GM12878 (cell line): ENCODE data around the gene LSMEM2.

ENCODE experiments used
- DPF2 ChIP-seq: fragments of 450-650 bp; IDR thresholded peaks from 2 replicates; pipeline ENCODE4 v1.6.1; 2017; ENCODE audit warnings: mild to moderate bottlenecking
- EGR1 ChIP-seq, 2 experiments: IDR thresholded peaks; 1 replicate in 1 of 2; 2 replicates in 1 of 2; pipeline ENCODE4 v1.6.1; 2011 to 2012; ENCODE audit warnings: low read depth in 2 of 2, low read length in 2 of 2, borderline replicate concordance in 1 of 2, mild to moderate bottlenecking in 1 of 2, moderate library complexity in 1 of 2
- EZH2 ChIP-seq: IDR thresholded peaks from 2 replicates; pipeline ENCODE4 v1.6.1; 2012; ENCODE audit warnings: low read depth, mild to moderate bottlenecking, control low read depth, inconsistent platforms, low read length, borderline replicate concordance; ENCODE audit not compliant: control insufficient read depth
- FOS ChIP-seq: IDR thresholded peaks from 3 replicates; pipeline ENCODE4 v1.6.1; 2011; ENCODE audit warnings: borderline replicate concordance; ENCODE audit not compliant: insufficient read length; ENCODE audit errors: extremely low read depth
- NKRF ChIP-seq: fragments of 450-650 bp; conservative IDR thresholded peaks from 2 replicates; pipeline ENCODE4 v1.6.1; 2017; ENCODE audit warnings: mild to moderate bottlenecking, moderate library complexity
- SRF ChIP-seq, 2 experiments: IDR thresholded peaks; 2 replicates each; pipeline ENCODE4 v1.6.1; 2011; ENCODE audit warnings: low read depth in 2 of 2, low read length in 2 of 2, mild to moderate bottlenecking in 1 of 2, moderate library complexity in 1 of 2
- ZNF217 ChIP-seq: fragments of 450-650 bp; IDR thresholded peaks from 2 replicates; pipeline ENCODE4 v1.6.1; 2017; ENCODE audit warnings: antibody characterized with exemption, mild to moderate bottlenecking
- TF ChIP-seq, protein P1 (sequence below), 3 experiments: IDR thresholded peaks in 2 of 3; conservative IDR thresholded peaks in 1 of 3; 2 replicates each; pipeline ENCODE4 v1.5.1; 2011; ENCODE audit warnings: low read depth in 3 of 3, low read length in 3 of 3, mild to moderate bottlenecking in 3 of 3, control low read depth in 2 of 3, moderate library complexity in 2 of 3, inconsistent platforms in 1 of 3, mixed read lengths in 1 of 3; ENCODE audit not compliant: control insufficient read depth in 2 of 3, insufficient read depth in 1 of 3; ENCODE audit errors: extremely low read depth in 1 of 3

- no peak for TF ChIP-seq EGR1 (IDR thresholded peaks at IDR 0.05; ENCODE audit: borderline replicate concordance in 1 of 2, low read depth in 2 of 2, low read length in 2 of 2)
- no peak for TF ChIP-seq EZH2
- TF ChIP-seq, protein P1, sequence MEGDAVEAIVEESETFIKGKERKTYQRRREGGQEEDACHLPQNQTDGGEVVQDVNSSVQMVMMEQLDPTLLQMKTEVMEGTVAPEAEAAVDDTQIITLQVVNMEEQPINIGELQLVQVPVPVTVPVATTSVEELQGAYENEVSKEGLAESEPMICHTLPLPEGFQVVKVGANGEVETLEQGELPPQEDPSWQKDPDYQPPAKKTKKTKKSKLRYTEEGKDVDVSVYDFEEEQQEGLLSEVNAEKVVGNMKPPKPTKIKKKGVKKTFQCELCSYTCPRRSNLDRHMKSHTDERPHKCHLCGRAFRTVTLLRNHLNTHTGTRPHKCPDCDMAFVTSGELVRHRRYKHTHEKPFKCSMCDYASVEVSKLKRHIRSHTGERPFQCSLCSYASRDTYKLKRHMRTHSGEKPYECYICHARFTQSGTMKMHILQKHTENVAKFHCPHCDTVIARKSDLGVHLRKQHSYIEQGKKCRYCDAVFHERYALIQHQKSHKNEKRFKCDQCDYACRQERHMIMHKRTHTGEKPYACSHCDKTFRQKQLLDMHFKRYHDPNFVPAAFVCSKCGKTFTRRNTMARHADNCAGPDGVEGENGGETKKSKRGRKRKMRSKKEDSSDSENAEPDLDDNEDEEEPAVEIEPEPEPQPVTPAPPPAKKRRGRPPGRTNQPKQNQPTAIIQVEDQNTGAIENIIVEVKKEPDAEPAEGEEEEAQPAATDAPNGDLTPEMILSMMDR (IDR thresholded peaks at IDR 0.05 in 2 of 3, conservative IDR thresholded peaks at IDR 0.05 in 1 of 3; ENCODE audit: control insufficient read depth in 2 of 3, extremely low read depth in 1 of 3, insufficient read depth in 1 of 3, low read depth in 3 of 3, low read length in 3 of 3): no peak
- TF ChIP-seq DPF2: no peak
- TF ChIP-seq FOS: no peak
- TF ChIP-seq ZNF217: no peak
- TF ChIP-seq SRF (IDR thresholded peaks at IDR 0.05; ENCODE audit: low read depth in 2 of 2, low read length in 2 of 2): no peak
- TF ChIP-seq NKRF: no peak
These were observed 8.9 kb upstream of the LSMEM2 start for GRCh38 chr3:50269977-50270413.
